ENCODE results near the gene PDE2A. TPM values are rescaled to one million over a fixed set of nuclear protein-coding genes. Genes with fewer than 3 reads are reported as not detected.

Gene PDE2A
- total RNA-seq, 2 donors from 2014 or later = 3.7 to 13.3 TPM

GRCh38 chr11:72543849-72544542 is 130.2 kb downstream of the PDE2A start:
- H3K27me3 ChIP-seq (ENCODE audit: control insufficient read depth, insufficient read depth, low read length, poor library complexity, severe bottlenecking) = peaks cover 93% of the 10 kb centered on the region
- H3K36me3 ChIP-seq (ENCODE audit: control insufficient read depth, insufficient read depth, low read length) = no peaks in the 10 kb centered on the region
- no peaks in the 10 kb centered on the region for H3K9me3 ChIP-seq (ENCODE audit: control insufficient read depth, low read length)
- WGBS, 2 experiments (ENCODE audit: insufficient coverage in 1 of 2, insufficient read length in 1 of 2) = 90 to 92% methylated on average over 5 to 6 of the region's 6 CpGs
- Mint-ChIP-seq H3K36me3 (ENCODE audit: low read depth) (no peaks in the 10 kb centered on the region), H3K27ac (no peak overlapping the region), H3K9me3 (no peaks in the 10 kb centered on the region), H3K4me1 (peaks cover 5% of the 10 kb centered on the region), H3K27me3 (ENCODE audit: insufficient read depth) (peaks cover 85% of the 10 kb centered on the region), H3K4me3 (no peak overlapping the region)
- no peak overlapping the region for H3K9ac ChIP-seq (ENCODE audit: extremely low read depth, low read length, poor library complexity, severe bottlenecking)
- TF ChIP-seq CTCF (conservative IDR thresholded peaks at IDR 0.05) = no peak
- no peaks in the 10 kb centered on the region for H3K4me1 ChIP-seq (ENCODE audit: control insufficient read depth, insufficient read depth, low read length)
- no peak overlapping the region for H3K27ac ChIP-seq (ENCODE audit: low read depth, low read length)
- no peak overlapping the region for H3K4me3 ChIP-seq (ENCODE audit: low read length)
- DNase-seq = no peak

DNA sequence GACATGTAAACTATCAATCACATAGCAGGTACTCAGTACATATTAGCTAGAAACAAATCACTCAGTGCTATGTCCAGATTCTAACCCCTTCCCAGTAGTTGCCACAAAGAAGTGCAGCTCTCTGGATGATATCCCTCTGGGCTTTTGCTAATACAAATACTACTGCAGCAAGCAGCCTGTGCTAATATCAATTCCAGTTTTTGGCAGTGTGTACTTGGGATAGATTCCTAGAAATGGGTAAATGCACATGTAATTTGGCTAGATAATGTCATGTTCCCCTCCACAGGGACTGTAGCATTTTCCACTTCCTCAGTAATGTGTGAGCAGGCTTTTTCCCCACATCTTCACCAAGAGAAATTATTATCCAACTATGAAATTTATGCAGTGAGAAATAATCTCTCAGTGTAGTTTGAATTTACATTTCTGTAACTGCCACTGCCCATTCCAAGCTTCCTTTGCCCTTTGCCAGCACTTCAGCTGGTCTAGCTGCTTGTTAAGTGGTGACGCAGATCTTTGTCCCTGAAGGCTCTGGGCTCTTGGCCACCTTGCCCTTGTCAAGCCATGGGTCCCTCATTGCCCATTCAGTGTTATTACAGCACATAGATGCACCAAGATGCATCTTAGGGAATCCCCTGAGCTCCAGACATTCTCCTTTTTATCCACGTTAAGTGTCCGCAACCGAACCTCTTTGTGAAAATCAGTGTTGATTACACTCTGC is 132.8 kb downstream of the PDE2A start:
- Mint-ChIP-seq H3K4me1 (peaks cover 8% of the 10 kb centered on the region), H3K36me3 (ENCODE audit: low read depth) (no peaks in the 10 kb centered on the region), H3K27ac (no peak overlapping the region), H3K9me3 (no peaks in the 10 kb centered on the region), H3K4me3 (no peak overlapping the region), H3K27me3 (ENCODE audit: insufficient read depth) (peaks cover 84% of the 10 kb centered on the region)
- Histone ChIP-seq H3K9ac (ENCODE audit: extremely low read depth, low read length, poor library complexity, severe bottlenecking) (no peak overlapping the region), H3K4me3 (ENCODE audit: low read length) (no peak overlapping the region), H3K9me3 (ENCODE audit: control insufficient read depth, low read length) (no peaks in the 10 kb centered on the region), H3K36me3 (ENCODE audit: control insufficient read depth, insufficient read depth, low read length) (no peaks in the 10 kb centered on the region), H3K27ac (ENCODE audit: low read depth, low read length) (no peak overlapping the region), H3K27me3 (ENCODE audit: control insufficient read depth, insufficient read depth, low read length, poor library complexity, severe bottlenecking) (peaks cover 99% of the 10 kb centered on the region), H3K4me1 (ENCODE audit: control insufficient read depth, insufficient read depth, low read length) (no peaks in the 10 kb centered on the region)
- TF ChIP-seq CTCF (conservative IDR thresholded peaks at IDR 0.05) = no peak
- no peak for DNase-seq
- WGBS, 2 experiments (ENCODE audit: insufficient coverage in 1 of 2, insufficient read length in 1 of 2) = 92 to 100% methylated on average over 4 of the region's 4 CpGs

GRCh38 chr11:72537051-72537450 is 137.2 kb downstream of the PDE2A start:
- Mint-ChIP-seq H3K9me3 (peaks cover 5% of the 10 kb centered on the region), H3K4me1 (peaks cover 22% of the 10 kb centered on the region), H3K27ac (no peak overlapping the region), H3K4me3 (no peak overlapping the region), H3K27me3 (ENCODE audit: insufficient read depth) (peaks cover 63% of the 10 kb centered on the region), H3K36me3 (ENCODE audit: low read depth) (no peaks in the 10 kb centered on the region)
- DNase-seq = no peak
- H3K4me3 ChIP-seq (ENCODE audit: low read length) = no peak overlapping the region
- peaks cover 78% of the 10 kb centered on the region for H3K27me3 ChIP-seq (ENCODE audit: control insufficient read depth, insufficient read depth, low read length, poor library complexity, severe bottlenecking)
- H3K4me1 ChIP-seq (ENCODE audit: control insufficient read depth, insufficient read depth, low read length) = peaks cover 10% of the 10 kb centered on the region
- no peaks in the 10 kb centered on the region for H3K36me3 ChIP-seq (ENCODE audit: control insufficient read depth, insufficient read depth, low read length)
- H3K27ac ChIP-seq (ENCODE audit: low read depth, low read length) = no peak overlapping the region
- 78% methylated on average over 2 of the region's 2 CpGs; no CpG with 5 or more reads in 1 of the 2 experiments for WGBS, 2 experiments (ENCODE audit: insufficient coverage in 1 of 2, insufficient read length in 1 of 2)
- H3K9me3 ChIP-seq (ENCODE audit: control insufficient read depth, low read length) = peaks cover 7% of the 10 kb centered on the region
- TF ChIP-seq CTCF (conservative IDR thresholded peaks at IDR 0.05) = no peak
- H3K9ac ChIP-seq (ENCODE audit: extremely low read depth, low read length, poor library complexity, severe bottlenecking) = no peak overlapping the region

Data from endodermal cell (in vitro differentiated cells).